HepG2 (cell line): ENCODE results near the gene P3R3URF. TPM values are rescaled to one million over a fixed set of nuclear protein-coding genes. Genes with fewer than 3 reads are reported as not detected.
A peak's percentile ranks its signal among the peaks of the same experiment; 100 is the strongest.

ENCODE experiments used
- ATAC-seq: fragments of 200-7000 bp; cut with Tn5 transposase; 3 replicates; pipeline ENCODE4 v1.9.1; 2020; ENCODE audit warnings: mild to moderate bottlenecking, moderate library complexity
- BruUV-seq: library from RNA; stranded (reverse); fragments of 400-500 nt; replicated peaks from 2 replicates; lab custom pipeline; 2021; lab: Mats Ljungman, UMichigan
- CTCF ChIA-PET: fragments of 300-600 bp; formaldehyde crosslinking; extraction: SDS; loops from one replicate; lab custom pipeline; 2021; ENCODE audit warnings: low total read pairs, inconsistent platforms, low intra/inter-chr PET ratio; lab: Yijun Ruan, JAX
- POLR2A ChIA-PET: fragments of 350-600 bp; sonication (Branson Sonifier 250); formaldehyde crosslinking; loops from one replicate; lab custom pipeline; 2020; ENCODE audit warnings: antibody characterized with exemption, inconsistent platforms; lab: Yijun Ruan, JAX
- DNase-seq: peaks from one replicate; pipeline ENCODE4 v3.0.0-alpha.2; 2015; ENCODE audit warnings: low spot score
- FAIRE-seq: peaks from 3 replicates; lab custom pipeline; 2011; peaks lifted over from hg19 to GRCh38; lab: Jason Lieb, UNC
- H2AFZ ChIP-seq: one replicate; pipeline ENCODE4 v1.6.1; 2011; ENCODE audit warnings: low read length, inconsistent platforms
- H3K27ac ChIP-seq: fragments of 300-600 bp; 3 replicates; pipeline ENCODE4 v1.8.0; 2011; ENCODE audit warnings: mixed run types, mild to moderate bottlenecking, mixed read lengths, low read length, inconsistent platforms; ENCODE audit not compliant: insufficient read depth; ENCODE audit errors: extremely low read length
- H3K27me3 ChIP-seq, 2 experiments: fragments of 200-600 bp in 1 of 2; 2 replicates in 1 of 2; 3 replicates in 1 of 2; pipeline versions ENCODE4 v1.6.0 to v1.8.0; 2011; ENCODE audit warnings: low read length in 2 of 2, mild to moderate bottlenecking in 2 of 2, moderate library complexity in 2 of 2, inconsistent platforms in 1 of 2; ENCODE audit not compliant: insufficient read depth in 2 of 2, control insufficient read depth in 1 of 2
- H3K36me3 ChIP-seq, 2 experiments: fragments of 200-600 bp in 1 of 2; replicated peaks in 1 of 2; 2 replicates in 1 of 2; 3 replicates in 1 of 2; pipeline versions ENCODE4 v1.5.1 to v1.8.0; 2011; ENCODE audit warnings: low read length in 2 of 2, inconsistent platforms in 1 of 2; ENCODE audit not compliant: insufficient read depth in 2 of 2, control insufficient read depth in 1 of 2
- H3K4me1 ChIP-seq: 2 replicates; pipeline ENCODE4 v1.5.1; 2012; ENCODE audit warnings: low read length, inconsistent platforms; ENCODE audit not compliant: insufficient read depth
- H3K4me2 ChIP-seq: 2 replicates; pipeline ENCODE4 v1.6.0; 2011; ENCODE audit warnings: low read depth, low read length, inconsistent platforms
- H3K4me3 ChIP-seq, 3 experiments: fragments of 200-600 bp in 1 of 3; sonication (generic), shearing (Covaris generic) in 1 of 3; replicated peaks in 1 of 3; 2 replicates each; pipeline ENCODE4 v1.5.1; 2011 to 2016; ENCODE audit warnings: low read length in 3 of 3, inconsistent platforms in 2 of 3, low read depth in 2 of 3, mild to moderate bottlenecking in 2 of 3, control low read depth in 1 of 3, mixed read lengths in 1 of 3; ENCODE audit not compliant: insufficient read depth in 1 of 3
- H3K79me2 ChIP-seq: one replicate; pipeline ENCODE4 v1.6.1; 2011; ENCODE audit warnings: low read length, inconsistent platforms; ENCODE audit not compliant: insufficient read depth
- H3K9ac ChIP-seq: 2 replicates; pipeline ENCODE4 v1.6.0; 2011; ENCODE audit warnings: mild to moderate bottlenecking, low read depth, low read length, inconsistent platforms; ENCODE audit not compliant: insufficient read depth
- H3K9me3 ChIP-seq: 2 replicates; pipeline ENCODE4 v1.5.1; 2012; ENCODE audit warnings: mild to moderate bottlenecking, low read length
- H4K20me1 ChIP-seq: 2 replicates; pipeline ENCODE4 v1.6.0; 2011; ENCODE audit warnings: inconsistent platforms, mild to moderate bottlenecking, low read length, moderate library complexity; ENCODE audit not compliant: insufficient read depth
- ATF7 ChIP-seq, 2 experiments: fragments of 450-650 bp in 1 of 2; sonication (generic) in 1 of 2; formaldehyde crosslinking in 1 of 2; IDR thresholded peaks; 2 replicates each; pipeline versions ENCODE4 v1.4.0 to v1.6.1; 2016 to 2020; ENCODE audit warnings: antibody characterized with exemption in 1 of 2, mild to moderate bottlenecking in 1 of 2, missing genetic modification reagents in 1 of 2
- CREB1 ChIP-seq, 2 experiments: fragments of 450-650 bp in 1 of 2; IDR thresholded peaks; 2 replicates each; pipeline ENCODE4 v1.6.1; 2016 to 2017; ENCODE audit warnings: control low read depth in 1 of 2, mild to moderate bottlenecking in 1 of 2, missing compliant biosample characterization in 1 of 2, missing genetic modification characterization in 1 of 2
- KAT7 ChIP-seq: IDR thresholded peaks from 2 replicates; pipeline ENCODE4 v1.6.1; 2018; ENCODE audit warnings: borderline replicate concordance, missing compliant biosample characterization
- MEF2D ChIP-seq: sonication (generic); formaldehyde crosslinking; IDR thresholded peaks from 2 replicates; pipeline ENCODE4 v1.5.1; 2020; ENCODE audit warnings: mild to moderate bottlenecking, missing genetic modification reagents
- NAIF1 ChIP-seq: sonication (generic); formaldehyde crosslinking; IDR thresholded peaks from 2 replicates; pipeline ENCODE4 v1.5.0; 2020; ENCODE audit warnings: mild to moderate bottlenecking, missing genetic modification reagents, borderline replicate concordance
- NFE2L2 ChIP-seq: fragments of 150-350 bp; IDR thresholded peaks from 2 replicates; pipeline ENCODE4 v1.6.1; 2014; ENCODE audit warnings: low read length
- SRSF4 ChIP-seq: fragments of 200-400 bp; formaldehyde crosslinking; IDR thresholded peaks from one replicate; pipeline ENCODE4 v1.6.1; 2018; ENCODE audit warnings: mild to moderate bottlenecking, low read depth, low read length, moderate library complexity; ENCODE audit not compliant: poor library complexity, severe bottlenecking
- SUZ12 ChIP-seq: fragments of 150-350 bp; IDR thresholded peaks from 2 replicates; pipeline ENCODE4 v1.6.1; 2014; ENCODE audit warnings: low read depth, low read length
- WGBS: methylation state at CpG from one replicate; pipeline ENCODE4 v1.1.6; 2017; ENCODE audit warnings: low lambda C conversion rate; 5-methylcytosine and 5-hydroxymethylcytosine counted together
- in situ Hi-C: cut with HindIII; loops from 2 replicates; pipeline ENCODE4 v1.10.0; 2017; ENCODE audit warnings: low pct_unique_long_range_greater_than_20kb; ENCODE audit not compliant: extremely low pct_ligation_motif_present
- intact Hi-C: fragments of 100-400 bp; cut with micrococcal nuclease; formaldehyde crosslinking; loops from one replicate; pipeline ENCODE4 v1.10.0; 2022; ENCODE audit not compliant: unreplicated experiment
- polyA plus RNA-seq, 8 experiments: library from polyadenylated mRNA; depleted of rRNA in 3 of 8; stranded (reverse) in 7 of 8; unstranded in 1 of 8; fragments of >200 nt; fragmentation: Illumina TruSeq in 4 of 8; extraction: Trizol in 4 of 8; gene quantifications; 2 replicates each; pipeline versions ENCODE4 v1.2.1 to v1.2.3, GENCODE V29; 2011 to 2016; ENCODE audit warnings: low read depth in 4 of 8, missing spikeins in 1 of 8, mixed read lengths in 1 of 8; ENCODE audit not compliant: insufficient read depth in 1 of 8
- total RNA-seq, 5 experiments: library from RNA; depleted of rRNA; stranded (reverse); fragments of >200 nt; fragmentation: Illumina TruSeq; extraction: Trizol; gene quantifications; 2 replicates each; pipeline ENCODE4 v1.2.3, GENCODE V29; 2016; ENCODE audit warnings: low read depth in 1 of 5
- TF ChIP-seq, protein P1 (sequence below): sonication (generic); formaldehyde crosslinking; IDR thresholded peaks from 2 replicates; pipeline ENCODE4 v1.5.0; 2020; ENCODE audit warnings: mild to moderate bottlenecking, missing genetic modification reagents, moderate library complexity
- TF ChIP-seq, protein P2 (sequence below): sonication (generic); formaldehyde crosslinking; IDR thresholded peaks from 2 replicates; pipeline ENCODE4 v1.5.1; 2020; ENCODE audit warnings: missing genetic modification reagents, mild to moderate bottlenecking, borderline replicate concordance
- TF ChIP-seq, protein P3 (sequence below): sonication (generic); formaldehyde crosslinking; IDR thresholded peaks from 2 replicates; pipeline ENCODE4 v1.4.0; 2020; ENCODE audit warnings: missing genetic modification reagents, borderline replicate concordance

The P3R3URF gene
- total and polyA plus RNA-seq, 2 of the 13 experiments (the other 11 are each of a cell fraction or from before 2014, with no cell fraction given), result not detected

DNA sequence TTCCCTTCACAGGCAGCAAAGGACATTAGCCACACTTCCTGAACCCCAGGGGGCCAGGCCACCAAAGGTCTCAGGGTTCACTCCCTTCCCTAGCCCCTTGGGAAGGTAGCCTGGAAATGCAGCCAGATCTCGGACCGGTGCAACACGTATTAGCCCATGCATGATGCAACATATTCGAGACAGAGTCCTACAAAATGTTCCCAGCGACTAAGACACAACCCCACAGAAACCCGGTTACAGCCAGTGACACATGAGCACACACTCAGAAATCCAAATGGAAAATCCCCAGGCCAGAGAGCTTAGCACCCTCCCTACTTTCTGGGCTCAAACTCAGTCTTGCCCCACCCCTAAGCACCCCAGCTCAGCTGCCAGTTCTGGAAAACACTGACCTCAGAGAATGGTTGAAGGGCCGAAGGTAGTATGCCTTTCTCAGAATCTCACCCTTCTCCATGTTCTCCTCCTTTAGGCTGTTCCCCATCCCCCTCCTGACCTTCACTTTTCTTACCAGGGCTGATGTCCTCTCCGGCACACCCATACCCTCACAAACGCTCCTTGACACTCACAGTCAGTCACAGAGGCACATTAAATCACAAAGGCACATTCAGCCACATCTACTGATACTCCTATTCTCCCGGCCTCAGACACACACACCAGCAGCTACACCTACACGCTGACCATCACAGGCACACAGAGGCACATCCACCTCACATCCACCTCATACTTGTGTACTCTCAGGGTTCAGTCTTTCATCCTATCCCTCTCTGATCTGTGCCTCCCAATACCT is 1.6 kb downstream of the P3R3URF start, which contains the start of gene TSPAN1 (continued):
- TF ChIP-seq SRSF4, result no peak
- TF ChIP-seq, all 625 proteins: peak for 8

DNA sequence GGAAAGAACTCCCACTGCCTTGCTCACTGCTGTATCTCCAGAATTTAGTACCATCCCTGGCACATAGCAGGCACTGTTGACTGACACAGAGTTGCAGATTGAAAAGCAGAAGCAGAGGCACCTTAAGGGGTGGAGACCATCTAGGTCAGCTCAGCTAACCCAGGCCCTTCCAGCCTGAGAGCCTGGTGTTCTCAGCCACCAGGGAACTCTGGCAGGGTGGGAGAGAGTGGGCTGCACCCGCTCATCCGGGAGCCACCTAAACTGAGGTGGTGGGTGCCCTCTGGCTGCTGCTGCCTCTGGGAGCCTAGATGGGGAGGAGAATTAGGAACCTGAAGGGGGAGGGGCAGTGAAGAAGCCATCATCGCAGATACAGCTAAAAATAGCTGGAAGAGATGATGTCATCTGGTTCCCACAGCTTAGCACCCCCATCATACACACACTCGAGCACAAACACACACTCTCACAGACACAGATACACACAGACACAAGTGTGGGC is 2.9 kb downstream of the P3R3URF start:
- Histone ChIP-seq H3K4me3 (no peak overlapping the region), H3K4me1 (peaks cover 24% of the 10 kb centered on the region), H3K9ac (no peak overlapping the region), H3K27me3 (peaks cover 0 to 10% of the 10 kb centered on the region in 2 experiments; a peak in 2 of 5 replicates), H3K9me3 (no peaks in the 10 kb centered on the region), H2AFZ (no peak overlapping the region), H4K20me1 (no peaks in the 10 kb centered on the region), H3K79me2 (no peaks in the 10 kb centered on the region), H3K27ac (no peak overlapping the region), H3K4me2 (peak overlapping the region; percentile 70; the same call in 1 of the 2 replicates), H3K36me3 (no peaks in the 10 kb centered on the region)
- no peak; the same call in 2 of the 3 replicates for ATAC-seq
- no TSS peak for BruUV-seq
- in situ Hi-C loops (no loop called here), intact Hi-C loops (no loop called here)
- ChIA-PET CTCF (no interaction called here), POLR2A (no interaction called here)
- no peak for DNase-seq
- 0% methylated on average over 3 of the region's 4 CpGs for WGBS
- FAIRE-seq, result no peak
- TF ChIP-seq SUZ12, result no peak
- TF ChIP-seq, protein P1, sequence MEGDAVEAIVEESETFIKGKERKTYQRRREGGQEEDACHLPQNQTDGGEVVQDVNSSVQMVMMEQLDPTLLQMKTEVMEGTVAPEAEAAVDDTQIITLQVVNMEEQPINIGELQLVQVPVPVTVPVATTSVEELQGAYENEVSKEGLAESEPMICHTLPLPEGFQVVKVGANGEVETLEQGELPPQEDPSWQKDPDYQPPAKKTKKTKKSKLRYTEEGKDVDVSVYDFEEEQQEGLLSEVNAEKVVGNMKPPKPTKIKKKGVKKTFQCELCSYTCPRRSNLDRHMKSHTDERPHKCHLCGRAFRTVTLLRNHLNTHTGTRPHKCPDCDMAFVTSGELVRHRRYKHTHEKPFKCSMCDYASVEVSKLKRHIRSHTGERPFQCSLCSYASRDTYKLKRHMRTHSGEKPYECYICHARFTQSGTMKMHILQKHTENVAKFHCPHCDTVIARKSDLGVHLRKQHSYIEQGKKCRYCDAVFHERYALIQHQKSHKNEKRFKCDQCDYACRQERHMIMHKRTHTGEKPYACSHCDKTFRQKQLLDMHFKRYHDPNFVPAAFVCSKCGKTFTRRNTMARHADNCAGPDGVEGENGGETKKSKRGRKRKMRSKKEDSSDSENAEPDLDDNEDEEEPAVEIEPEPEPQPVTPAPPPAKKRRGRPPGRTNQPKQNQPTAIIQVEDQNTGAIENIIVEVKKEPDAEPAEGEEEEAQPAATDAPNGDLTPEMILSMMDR (CRISPR knock-in tag), result peak; percentile 26; the same call in 1 of the 2 replicates
- TF ChIP-seq NFE2L2, result no peak
- peak; percentile 22; the same call in 1 of the 2 replicates for TF ChIP-seq CREB1 (IDR thresholded peaks at IDR 0.05)
- no peak for TF ChIP-seq CREB1 (CRISPR knock-in tag; IDR thresholded peaks at IDR 0.05)
- TF ChIP-seq MEF2D (CRISPR knock-in tag), result 0 out of 2 replicates have a peak, but pooled peaks have one; percentile 27
- no peak for TF ChIP-seq NAIF1 (CRISPR knock-in tag)
- TF ChIP-seq KAT7 (CRISPR knock-in tag), result no peak
- TF ChIP-seq, protein P2, sequence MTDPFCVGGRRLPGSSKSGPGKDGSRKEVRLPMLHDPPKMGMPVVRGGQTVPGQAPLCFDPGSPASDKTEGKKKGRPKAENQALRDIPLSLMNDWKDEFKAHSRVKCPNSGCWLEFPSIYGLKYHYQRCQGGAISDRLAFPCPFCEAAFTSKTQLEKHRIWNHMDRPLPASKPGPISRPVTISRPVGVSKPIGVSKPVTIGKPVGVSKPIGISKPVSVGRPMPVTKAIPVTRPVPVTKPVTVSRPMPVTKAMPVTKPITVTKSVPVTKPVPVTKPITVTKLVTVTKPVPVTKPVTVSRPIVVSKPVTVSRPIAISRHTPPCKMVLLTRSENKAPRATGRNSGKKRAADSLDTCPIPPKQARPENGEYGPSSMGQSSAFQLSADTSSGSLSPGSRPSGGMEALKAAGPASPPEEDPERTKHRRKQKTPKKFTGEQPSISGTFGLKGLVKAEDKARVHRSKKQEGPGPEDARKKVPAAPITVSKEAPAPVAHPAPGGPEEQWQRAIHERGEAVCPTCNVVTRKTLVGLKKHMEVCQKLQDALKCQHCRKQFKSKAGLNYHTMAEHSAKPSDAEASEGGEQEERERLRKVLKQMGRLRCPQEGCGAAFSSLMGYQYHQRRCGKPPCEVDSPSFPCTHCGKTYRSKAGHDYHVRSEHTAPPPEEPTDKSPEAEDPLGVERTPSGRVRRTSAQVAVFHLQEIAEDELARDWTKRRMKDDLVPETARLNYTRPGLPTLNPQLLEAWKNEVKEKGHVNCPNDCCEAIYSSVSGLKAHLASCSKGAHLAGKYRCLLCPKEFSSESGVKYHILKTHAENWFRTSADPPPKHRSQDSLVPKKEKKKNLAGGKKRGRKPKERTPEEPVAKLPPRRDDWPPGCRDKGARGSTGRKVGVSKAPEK (CRISPR knock-in tag), result no peak
- TF ChIP-seq, protein P3, sequence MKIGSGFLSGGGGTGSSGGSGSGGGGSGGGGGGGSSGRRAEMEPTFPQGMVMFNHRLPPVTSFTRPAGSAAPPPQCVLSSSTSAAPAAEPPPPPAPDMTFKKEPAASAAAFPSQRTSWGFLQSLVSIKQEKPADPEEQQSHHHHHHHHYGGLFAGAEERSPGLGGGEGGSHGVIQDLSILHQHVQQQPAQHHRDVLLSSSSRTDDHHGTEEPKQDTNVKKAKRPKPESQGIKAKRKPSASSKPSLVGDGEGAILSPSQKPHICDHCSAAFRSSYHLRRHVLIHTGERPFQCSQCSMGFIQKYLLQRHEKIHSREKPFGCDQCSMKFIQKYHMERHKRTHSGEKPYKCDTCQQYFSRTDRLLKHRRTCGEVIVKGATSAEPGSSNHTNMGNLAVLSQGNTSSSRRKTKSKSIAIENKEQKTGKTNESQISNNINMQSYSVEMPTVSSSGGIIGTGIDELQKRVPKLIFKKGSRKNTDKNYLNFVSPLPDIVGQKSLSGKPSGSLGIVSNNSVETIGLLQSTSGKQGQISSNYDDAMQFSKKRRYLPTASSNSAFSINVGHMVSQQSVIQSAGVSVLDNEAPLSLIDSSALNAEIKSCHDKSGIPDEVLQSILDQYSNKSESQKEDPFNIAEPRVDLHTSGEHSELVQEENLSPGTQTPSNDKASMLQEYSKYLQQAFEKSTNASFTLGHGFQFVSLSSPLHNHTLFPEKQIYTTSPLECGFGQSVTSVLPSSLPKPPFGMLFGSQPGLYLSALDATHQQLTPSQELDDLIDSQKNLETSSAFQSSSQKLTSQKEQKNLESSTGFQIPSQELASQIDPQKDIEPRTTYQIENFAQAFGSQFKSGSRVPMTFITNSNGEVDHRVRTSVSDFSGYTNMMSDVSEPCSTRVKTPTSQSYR (CRISPR knock-in tag), result peak; percentile 48; the same call in 1 of the 2 replicates
- TF ChIP-seq ATF7 (IDR thresholded peaks at IDR 0.05), result peak; percentile 86
- no peak for TF ChIP-seq ATF7 (CRISPR knock-in tag; IDR thresholded peaks at IDR 0.05)
